ENCODE results near the gene OR13F1. TPM values are rescaled to one million over a fixed set of nuclear protein-coding genes. Genes with fewer than 3 reads are reported as not detected.

OR13F1 gene
- total RNA-seq, 1 experiment from 2014 or later, result not detected

- Histone ChIP-seq H3K23ac (ENCODE audit: insufficient read length, low read depth, low read length) (no peak overlapping the region), H2AFZ (ENCODE audit: low read length) (no peak overlapping the region), H3K9ac (ENCODE audit: extremely low read depth, insufficient read length, low read length) (no peak overlapping the region), H4K20me1 (ENCODE audit: control insufficient read depth, insufficient read depth, insufficient read length) (no peaks in the 10 kb centered on the region), H3K4me1 (ENCODE audit: insufficient read depth, low read length) (no peaks in the 10 kb centered on the region), H3K4me2 (ENCODE audit: insufficient read depth, insufficient read length, low read length) (no peak overlapping the region), H3K27me3 (ENCODE audit: insufficient read depth, low read length) (no peaks in the 10 kb centered on the region), H4K8ac (replicated peaks; ENCODE audit: insufficient read length, low read depth, low read length) (no peak overlapping the region), H3K27ac (ENCODE audit: insufficient read length, low read depth, low read length) (no peak overlapping the region), H3K14ac (ENCODE audit: insufficient read depth, low read length) (no peak overlapping the region), H2BK5ac (ENCODE audit: insufficient read length, low read length) (no peak overlapping the region), H4K5ac (ENCODE audit: insufficient read length, low read depth, low read length) (no peak overlapping the region), H2BK15ac (ENCODE audit: low read depth, low read length) (no peak overlapping the region), H3K18ac (ENCODE audit: insufficient read length, low read depth, low read length) (no peak overlapping the region), H3K79me1 (ENCODE audit: insufficient read depth, low read depth, low read length, poor library complexity, severe bottlenecking) (no peaks in the 10 kb centered on the region), H3K4ac (ENCODE audit: low read depth, low read length) (no peak overlapping the region), H3K23me2 (ENCODE audit: insufficient read length, low read depth, low read length, poor library complexity, severe bottlenecking) (no peaks in the 10 kb centered on the region), H2BK20ac (ENCODE audit: low read depth, low read length, poor library complexity, severe bottlenecking) (no peak overlapping the region), H3K9me3 (ENCODE audit: control insufficient read depth, low read depth, low read length) (no peaks in the 10 kb centered on the region), H2AK5ac (ENCODE audit: insufficient read length, low read length) (no peak overlapping the region), H2BK120ac (ENCODE audit: low read depth, low read length, poor library complexity, severe bottlenecking) (no peak overlapping the region), H3T11ph (ENCODE audit: low read length) (no peak overlapping the region), H2BK12ac (ENCODE audit: insufficient read length, low read depth, low read length) (no peak overlapping the region), H3K79me2 (ENCODE audit: insufficient read depth, low read length) (no peaks in the 10 kb centered on the region), H4K91ac (ENCODE audit: insufficient read length, low read depth, low read length) (no peak overlapping the region), H3K56ac (ENCODE audit: insufficient read length, low read depth, low read length) (no peak overlapping the region)
- H3K4me3 Mint-ChIP-seq, result no peak overlapping the region
- no peak for DNase-seq
- no peak overlapping the region for H3K27ac Mint-ChIP-seq
- no peaks in the 10 kb centered on the region; a peak in 2 of 4 replicates for H3K4me1 Mint-ChIP-seq
- no peaks in the 10 kb centered on the region for H3K9me3 Mint-ChIP-seq
- H3K27me3 Mint-ChIP-seq (ENCODE audit: low read depth), result no peaks in the 10 kb centered on the region
- WGBS (ENCODE audit: extremely low coverage, insufficient read length, low lambda C conversion rate), result no CpG with 5 or more reads among the region's 1 CpG
- H3K36me3 Mint-ChIP-seq (ENCODE audit: insufficient read depth in 1 of 3, low read depth in 3 of 3), result no peaks in the 10 kb centered on the region
- TF ChIP-seq CTCF (conservative IDR thresholded peaks at IDR 0.05), result no peak
Measured at GRCh38 chr9:104456831-104457230, 47.2 kb upstream of the OR13F1 start.
